Adrenal gland (tissue), 12 donors: Measurements from ENCODE around the gene CYP17A1. TPM values are rescaled to one million over a fixed set of nuclear protein-coding genes. Genes with fewer than 3 reads are reported as not detected.

Experiments used
- DNase-seq, 7 donors: peaks; one replicate each; pipeline ENCODE4 v3.0.0-alpha.2; 2019 to 2020
- H3K27ac ChIP-seq, 5 donors: fragments of 200-600 bp; sonication (generic) in 4 of 5; 1 replicate in 3 of 5; 2 replicates in 2 of 5; pipeline versions ENCODE4 v1.5.1 to v1.8.0; 2016 to 2020; ENCODE audit warnings: mild to moderate bottlenecking in 1 of 5
- H3K27me3 ChIP-seq: fragments of 200-600 bp; 2 replicates; pipeline ENCODE4 v1.8.0; 2021
- H3K36me3 ChIP-seq, 2 donors: fragments of 200-600 bp; replicated peaks in 1 of 2; 1 replicate in 1 of 2; 2 replicates in 1 of 2; pipeline versions ENCODE4 v1.5.1 to v1.8.0; 2018 to 2022
- H3K4me1 ChIP-seq, 2 donors: fragments of 200-600 bp; replicated peaks in 1 of 2; 1 replicate in 1 of 2; 2 replicates in 1 of 2; pipeline versions ENCODE4 v1.5.1 to v1.8.0; 2018 to 2021
- H3K4me3 ChIP-seq, 4 donors: fragments of 200-600 bp; sonication (generic) in 3 of 4; one replicate each; pipeline ENCODE4 v1.5.1; 2016 to 2018
- H3K9me3 ChIP-seq, 3 donors: fragments of 200-600 bp; sonication (generic) in 1 of 3; replicated peaks in 1 of 3; 1 replicate in 2 of 3; 2 replicates in 1 of 3; pipeline versions ENCODE4 v1.5.1 to v1.8.0; 2016 to 2021
- POLR2A ChIP-seq, 2 donors: fragments of 450-650 bp; IDR thresholded peaks; one replicate each; pipeline ENCODE4 v1.6.1; 2017; ENCODE audit warnings: antibody characterized with exemption in 2 of 2, mild to moderate bottlenecking in 2 of 2, moderate library complexity in 1 of 2
- WGBS, 4 donors: extraction: QIAGEN DNeasy Blood & Tissue Kit in 2 of 4; methylation state at CpG; one replicate each; pipeline versions ENCODE4 v1.1.5 to v1.1.7; 2013 to 2017; 5-methylcytosine and 5-hydroxymethylcytosine counted together
- intact Hi-C, 2 donors: fragments of 100-400 bp; cut with DNase I; formaldehyde crosslinking; loops; one replicate each; pipeline versions ENCODE4 v1.14.1 to v1.15.0; 2022 to 2023
- polyA plus RNA-seq, 3 donors: library from polyadenylated mRNA; stranded (reverse); fragments of 200-250 nt in 2 of 3; fragments of 350-450 nt in 1 of 3; fragmentation: Illumina TruSeq in 1 of 3; extraction: RNeasy Lipid Tissue Mini Kit (QIAGEN cat#74804) in 1 of 3; gene quantifications; one replicate each; pipeline ENCODE4 v1.2.3, GENCODE V29; 2013 to 2014
- total RNA-seq, 9 donors: library from RNA; depleted of rRNA in 4 of 9; stranded (reverse); fragments of >200 nt in 4 of 9; fragments of 120-200 nt in 1 of 9; fragmentation: NEBNext Ultra II Directional in 1 of 9; extraction: Animal tissue kit (Norgen Biotek cat#: 25700) in 1 of 9; gene quantifications; one replicate each; pipeline versions ENCODE4 v1.1.0 to v1.2.4, GENCODE V29; 2013 to 2023
- TF ChIP-seq, protein P1 (sequence below), 6 experiments: fragments of 450-650 bp in 4 of 6; fragments of 200-600 bp in 2 of 6; sonication (generic) in 1 of 6; IDR thresholded peaks; 1 replicate in 5 of 6; 2 replicates in 1 of 6; pipeline versions ENCODE4 v1.5.1 to v1.8.0; 2016 to 2021; ENCODE audit warnings: antibody characterized with exemption in 6 of 6, mild to moderate bottlenecking in 2 of 6, moderate library complexity in 1 of 6
- donor health status: healthy with polysubstance abuse.
- donor health status: Bipolar disorder and iron deficiency.
- donor health status: DM: yes; HTN: yes; CAD: no.
- donor health status: DM: no; HTN: no; CAD: no.
- donor health status: DM: no; HTN: no; CAD: no.
- donor health status: DM: yes; HTN: yes; CAD: no.

The CYP17A1 gene
- total and polyA plus RNA-seq, 12 donors = 2,313 to 37,742 (median 14,298) TPM

DNA sequence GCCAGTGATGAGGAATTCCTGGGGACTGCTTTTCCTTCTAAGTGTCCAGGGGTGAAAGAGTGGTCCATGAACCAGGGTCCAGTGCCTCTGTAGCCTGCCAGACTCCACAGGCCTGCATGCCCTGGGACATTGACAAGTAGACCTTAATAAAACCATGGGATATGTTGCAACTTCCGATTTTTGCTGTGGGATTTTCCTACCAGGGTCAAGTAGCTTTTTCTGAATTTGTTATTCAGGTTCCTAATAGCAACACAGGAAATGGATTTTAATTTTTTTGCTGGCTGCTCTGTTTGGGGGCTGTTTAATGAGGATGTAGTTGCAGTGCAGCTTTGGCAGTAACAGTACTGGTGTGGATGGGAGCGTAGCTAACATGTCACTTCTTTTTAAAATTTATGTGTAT is 51.4 kb downstream of the CYP17A1 start:
- WGBS, 4 donors = 17 to 29% (median 20%) methylated on average over 2 of the region's 2 CpGs
- H3K27me3 ChIP-seq = no peaks in the 10 kb centered on the region
- H3K4me3 ChIP-seq = no peak overlapping the region
- H3K9me3 ChIP-seq = no peaks in the 10 kb centered on the region
- DNase-seq = peak in 4 of 7 donors; percentile 44 to 69 (median 56)
- intact Hi-C loops = no loop called here
- H3K36me3 ChIP-seq = no peaks in the 10 kb centered on the region
- TF ChIP-seq, protein P1, sequence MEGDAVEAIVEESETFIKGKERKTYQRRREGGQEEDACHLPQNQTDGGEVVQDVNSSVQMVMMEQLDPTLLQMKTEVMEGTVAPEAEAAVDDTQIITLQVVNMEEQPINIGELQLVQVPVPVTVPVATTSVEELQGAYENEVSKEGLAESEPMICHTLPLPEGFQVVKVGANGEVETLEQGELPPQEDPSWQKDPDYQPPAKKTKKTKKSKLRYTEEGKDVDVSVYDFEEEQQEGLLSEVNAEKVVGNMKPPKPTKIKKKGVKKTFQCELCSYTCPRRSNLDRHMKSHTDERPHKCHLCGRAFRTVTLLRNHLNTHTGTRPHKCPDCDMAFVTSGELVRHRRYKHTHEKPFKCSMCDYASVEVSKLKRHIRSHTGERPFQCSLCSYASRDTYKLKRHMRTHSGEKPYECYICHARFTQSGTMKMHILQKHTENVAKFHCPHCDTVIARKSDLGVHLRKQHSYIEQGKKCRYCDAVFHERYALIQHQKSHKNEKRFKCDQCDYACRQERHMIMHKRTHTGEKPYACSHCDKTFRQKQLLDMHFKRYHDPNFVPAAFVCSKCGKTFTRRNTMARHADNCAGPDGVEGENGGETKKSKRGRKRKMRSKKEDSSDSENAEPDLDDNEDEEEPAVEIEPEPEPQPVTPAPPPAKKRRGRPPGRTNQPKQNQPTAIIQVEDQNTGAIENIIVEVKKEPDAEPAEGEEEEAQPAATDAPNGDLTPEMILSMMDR (IDR thresholded peaks at IDR 0.05) = no peak
- TF ChIP-seq POLR2A (IDR thresholded peaks at IDR 0.05) = no peak
- H3K4me1 ChIP-seq = peaks cover 51 to 62% of the 10 kb centered on the region in 2 donors
- peak overlapping the region in 4 of 5 donors; percentile 13 to 77 (median 50) for H3K27ac ChIP-seq

DNA sequence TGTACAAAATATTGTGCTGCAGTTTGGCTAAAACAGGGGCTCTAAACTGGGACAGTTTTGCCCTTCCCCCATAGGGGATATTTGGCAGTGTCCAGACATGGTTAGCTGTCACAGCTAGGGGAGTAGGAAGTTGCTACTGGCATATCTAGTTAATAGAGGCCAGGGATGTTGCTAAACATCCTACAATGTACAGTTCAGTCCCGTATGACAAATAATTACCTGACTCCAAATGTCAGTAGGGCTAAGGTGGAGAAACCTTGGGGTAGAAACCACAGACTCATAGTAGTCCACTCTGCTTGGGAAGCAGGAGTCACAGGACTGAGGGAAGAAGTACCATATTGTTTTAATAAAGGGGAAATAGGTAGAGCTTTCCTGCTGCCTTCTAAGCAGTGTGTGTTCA is 53.6 kb downstream of the CYP17A1 start:
- intact Hi-C loops = no loop called here
- no peak for DNase-seq
- no peaks in the 10 kb centered on the region for H3K27me3 ChIP-seq
- no peak overlapping the region for H3K4me3 ChIP-seq
- no peaks in the 10 kb centered on the region for H3K9me3 ChIP-seq
- TF ChIP-seq, protein P1 (IDR thresholded peaks at IDR 0.05) = no peak
- TF ChIP-seq POLR2A (IDR thresholded peaks at IDR 0.05) = no peak
- H3K27ac ChIP-seq = peak overlapping the region; percentile 63 to 96 (median 92)
- peaks cover 71 to 84% of the 10 kb centered on the region in 2 donors for H3K4me1 ChIP-seq
- WGBS, 4 donors = 33 to 58% (median 39%) methylated on average over 1 of the region's 1 CpG
- H3K36me3 ChIP-seq = no peaks in the 10 kb centered on the region

DNA sequence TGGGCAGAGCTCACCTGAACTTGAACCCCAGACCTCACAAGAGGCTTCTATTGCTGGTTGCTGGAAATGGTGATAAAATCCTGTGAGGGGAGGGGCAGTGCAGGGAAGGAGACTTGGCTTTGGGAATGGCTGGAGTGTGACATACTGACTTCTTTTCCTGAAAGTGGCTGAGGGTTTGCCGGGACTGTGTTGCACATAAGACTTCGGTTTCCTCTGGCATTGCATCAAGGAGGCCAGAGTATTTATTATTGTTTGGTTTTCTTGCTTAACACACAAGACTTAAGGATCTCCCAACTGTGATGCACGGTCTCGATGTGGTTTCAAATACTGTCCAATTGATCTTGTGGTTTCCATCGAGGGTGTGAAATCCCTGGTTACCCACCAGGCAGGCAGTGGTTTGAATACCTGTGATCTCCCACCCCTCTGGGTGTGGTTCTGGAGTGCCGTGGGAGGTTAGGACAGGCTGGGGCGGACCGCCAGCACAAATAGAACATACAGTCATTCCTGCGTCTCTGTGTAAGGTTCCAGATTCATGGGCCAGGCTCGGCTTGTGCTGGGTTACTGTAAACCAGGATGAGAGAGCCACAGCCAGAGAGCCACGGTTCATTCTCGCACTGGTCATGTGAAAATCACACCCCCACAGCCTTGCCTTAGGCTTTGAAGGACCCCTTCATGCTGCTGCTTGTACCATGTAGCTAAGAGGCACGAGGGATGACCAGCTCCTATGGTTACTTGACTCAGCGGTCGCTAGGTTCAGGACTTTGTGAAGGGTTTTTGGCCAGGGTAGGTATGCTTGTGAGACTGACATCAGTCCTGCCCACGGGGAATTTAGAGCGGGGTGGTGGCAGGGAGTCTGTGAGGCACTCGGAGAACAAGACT is 54.3 kb downstream of the CYP17A1 start:
- Histone ChIP-seq H3K36me3 (no peaks in the 10 kb centered on the region), H3K27ac (peak overlapping the region; percentile 63 to 96 (median 92)), H3K9me3 (no peaks in the 10 kb centered on the region), H3K4me1 (peaks cover 76 to 85% of the 10 kb centered on the region in 2 donors), H3K4me3 (no peak overlapping the region), H3K27me3 (no peaks in the 10 kb centered on the region)
- peak in 6 of 7 donors; percentile 68 to 83 (median 74) for DNase-seq
- TF ChIP-seq, protein P1 (IDR thresholded peaks at IDR 0.05) = no peak
- TF ChIP-seq POLR2A (IDR thresholded peaks at IDR 0.05) = no peak
- 48 to 63% (median 55%) methylated on average over 16 to 18 of the region's 18 CpGs for WGBS, 4 donors
- intact Hi-C loops = no loop called here

DNA sequence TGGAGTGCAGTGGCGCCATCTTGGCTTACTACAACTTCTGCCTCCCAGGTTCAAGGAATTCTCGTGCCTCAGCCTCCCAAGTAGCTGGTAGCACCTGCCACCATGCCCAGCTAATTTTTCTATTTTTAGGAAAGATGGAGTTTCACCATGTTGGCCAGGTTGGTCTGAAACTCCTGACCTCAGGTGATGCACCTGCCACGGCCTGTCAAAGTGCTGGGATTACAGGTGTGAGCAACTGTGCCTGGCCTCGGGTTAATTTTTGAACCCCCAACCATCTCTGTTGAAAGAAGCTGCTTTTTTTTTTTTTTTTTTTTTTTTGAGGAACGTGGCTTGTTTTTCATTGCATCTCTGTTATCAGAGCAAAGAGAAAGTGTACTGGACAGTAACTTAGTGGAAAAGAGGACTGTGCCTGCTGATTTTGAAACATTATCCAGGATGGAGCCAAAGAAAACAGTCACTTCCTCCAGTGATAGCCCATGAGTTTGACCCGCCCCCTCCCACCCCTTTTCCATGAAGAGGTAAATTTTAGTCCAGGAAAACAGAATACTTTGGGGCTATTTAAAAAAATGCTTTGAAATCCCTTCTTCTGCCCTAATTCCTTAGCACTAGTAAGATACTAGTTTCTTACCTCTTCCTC is 55.2 kb downstream of the CYP17A1 start:
- peak in 2 of 7 donors; percentile 42 to 60 for DNase-seq
- Histone ChIP-seq H3K27ac (peak overlapping the region; percentile 63 to 96 (median 92)), H3K36me3 (no peaks in the 10 kb centered on the region), H3K4me3 (no peak overlapping the region), H3K4me1 (peaks cover 85 to 92% of the 10 kb centered on the region in 2 donors), H3K9me3 (no peaks in the 10 kb centered on the region), H3K27me3 (no peaks in the 10 kb centered on the region)
- TF ChIP-seq, protein P1 (IDR thresholded peaks at IDR 0.05) = no peak
- peak in 1 of 2 donors; percentile 37 for TF ChIP-seq POLR2A (IDR thresholded peaks at IDR 0.05)
- intact Hi-C loops = no loop called here
- WGBS, 4 donors = 42 to 50% (median 47%) methylated on average over 6 of the region's 6 CpGs
